A549 (cell line): Measurements from ENCODE around the gene PPP1R1C.

Source experiments
- BHLHE40 ChIP-seq: IDR thresholded peaks from 2 replicates; pipeline ENCODE4 v1.6.1; 2012; ENCODE audit warnings: low read depth, low read length, inconsistent platforms
- CTCF ChIP-seq: fragments of >200 bp; sonication (Bioruptor Twin); formaldehyde crosslinking; IDR thresholded peaks from 3 replicates; pipeline ENCODE4 v1.5.1; 2016
- POLR2A ChIP-seq: IDR thresholded peaks from 2 replicates; pipeline ENCODE4 v1.6.1; 2012; ENCODE audit warnings: mild to moderate bottlenecking, low read length
- USF2 ChIP-seq: fragments of 450-650 bp; IDR thresholded peaks from 2 replicates; pipeline ENCODE4 v1.6.1; 2014; ENCODE audit warnings: antibody characterized with exemption

GRCh38 chr2:182163878-182164277, 178.2 kb downstream of the PPP1R1C start:
- TF ChIP-seq USF2 (no peak), CTCF (no peak), POLR2A (no peak), BHLHE40 (no peak)
